GM12878 (cell line): ENCODE results near the gene PARVA. TPM values are rescaled to one million over a fixed set of nuclear protein-coding genes. Genes with fewer than 3 reads are reported as not detected.

ENCODE experiments used
- ATF2 ChIP-seq: IDR thresholded peaks from 2 replicates; pipeline ENCODE4 v1.6.1; 2012; ENCODE audit warnings: low read length, inconsistent platforms
- PAX8 ChIP-seq: fragments of 450-650 bp; IDR thresholded peaks from 2 replicates; pipeline ENCODE4 v1.6.1; 2017; ENCODE audit warnings: mild to moderate bottlenecking, moderate library complexity
- ZNF687 ChIP-seq: fragments of 450-650 bp; IDR thresholded peaks from 2 replicates; pipeline ENCODE4 v1.6.1; 2017; ENCODE audit warnings: mild to moderate bottlenecking, moderate library complexity
- polyA plus RNA-seq, 11 experiments: library from polyadenylated mRNA; depleted of rRNA in 4 of 11; unstranded in 6 of 11; stranded (reverse) in 5 of 11; fragments of >200 nt; fragmentation: Nextera tagmentation in 4 of 11; fragmentation: Illumina TruSeq in 1 of 11; extraction: Ambion mirVana in 4 of 11; extraction: Trizol in 1 of 11; gene quantifications; 1 replicate in 1 of 11; 2 replicates in 10 of 11; pipeline versions ENCODE4 v1.2.1 to v1.2.3, GENCODE V29; 2011 to 2016; ENCODE audit warnings: inconsistent platforms in 2 of 11, missing spikeins in 2 of 11, low read depth in 1 of 11
- total RNA-seq, 4 experiments: library from RNA; depleted of rRNA in 3 of 4; stranded (reverse); fragments of >200 nt in 3 of 4; fragmentation: Illumina TruSeq in 1 of 4; extraction: Trizol in 1 of 4; gene quantifications; 2 replicates each; pipeline versions ENCODE4 v1.2.1 to v1.2.3, GENCODE V29; 2013 to 2021
- TF ChIP-seq, protein P1 (sequence below): IDR thresholded peaks from 2 replicates; pipeline ENCODE4 v1.6.1; 2012; ENCODE audit warnings: improper control_type of control experiment, low read depth, low read length; ENCODE audit not compliant: insufficient replicate concordance

Gene PARVA
- total and polyA plus RNA-seq, 10 of the 15 experiments (the other 5 are each of a cell fraction or from before 2014, with no cell fraction given), result 0.01 to 0.44 (median 0.03) TPM; not detected in 7

GRCh38 chr11:12375720-12376119 is 1.7 kb upstream of the PARVA start (continued):
- TF ChIP-seq, protein P1, sequence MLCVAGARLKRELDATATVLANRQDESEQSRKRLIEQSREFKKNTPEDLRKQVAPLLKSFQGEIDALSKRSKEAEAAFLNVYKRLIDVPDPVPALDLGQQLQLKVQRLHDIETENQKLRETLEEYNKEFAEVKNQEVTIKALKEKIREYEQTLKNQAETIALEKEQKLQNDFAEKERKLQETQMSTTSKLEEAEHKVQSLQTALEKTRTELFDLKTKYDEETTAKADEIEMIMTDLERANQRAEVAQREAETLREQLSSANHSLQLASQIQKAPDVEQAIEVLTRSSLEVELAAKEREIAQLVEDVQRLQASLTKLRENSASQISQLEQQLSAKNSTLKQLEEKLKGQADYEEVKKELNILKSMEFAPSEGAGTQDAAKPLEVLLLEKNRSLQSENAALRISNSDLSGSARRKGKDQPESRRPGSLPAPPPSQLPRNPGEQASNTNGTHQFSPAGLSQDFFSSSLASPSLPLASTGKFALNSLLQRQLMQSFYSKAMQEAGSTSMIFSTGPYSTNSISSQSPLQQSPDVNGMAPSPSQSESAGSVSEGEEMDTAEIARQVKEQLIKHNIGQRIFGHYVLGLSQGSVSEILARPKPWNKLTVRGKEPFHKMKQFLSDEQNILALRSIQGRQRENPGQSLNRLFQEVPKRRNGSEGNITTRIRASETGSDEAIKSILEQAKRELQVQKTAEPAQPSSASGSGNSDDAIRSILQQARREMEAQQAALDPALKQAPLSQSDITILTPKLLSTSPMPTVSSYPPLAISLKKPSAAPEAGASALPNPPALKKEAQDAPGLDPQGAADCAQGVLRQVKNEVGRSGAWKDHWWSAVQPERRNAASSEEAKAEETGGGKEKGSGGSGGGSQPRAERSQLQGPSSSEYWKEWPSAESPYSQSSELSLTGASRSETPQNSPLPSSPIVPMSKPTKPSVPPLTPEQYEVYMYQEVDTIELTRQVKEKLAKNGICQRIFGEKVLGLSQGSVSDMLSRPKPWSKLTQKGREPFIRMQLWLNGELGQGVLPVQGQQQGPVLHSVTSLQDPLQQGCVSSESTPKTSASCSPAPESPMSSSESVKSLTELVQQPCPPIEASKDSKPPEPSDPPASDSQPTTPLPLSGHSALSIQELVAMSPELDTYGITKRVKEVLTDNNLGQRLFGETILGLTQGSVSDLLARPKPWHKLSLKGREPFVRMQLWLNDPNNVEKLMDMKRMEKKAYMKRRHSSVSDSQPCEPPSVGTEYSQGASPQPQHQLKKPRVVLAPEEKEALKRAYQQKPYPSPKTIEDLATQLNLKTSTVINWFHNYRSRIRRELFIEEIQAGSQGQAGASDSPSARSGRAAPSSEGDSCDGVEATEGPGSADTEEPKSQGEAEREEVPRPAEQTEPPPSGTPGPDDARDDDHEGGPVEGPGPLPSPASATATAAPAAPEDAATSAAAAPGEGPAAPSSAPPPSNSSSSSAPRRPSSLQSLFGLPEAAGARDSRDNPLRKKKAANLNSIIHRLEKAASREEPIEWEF, result no peak
- TF ChIP-seq ATF2 (no peak), ZNF687 (no peak), PAX8 (no peak)
